Lower leg skin (tissue), 4 donors: Measurements from ENCODE around the gene SLC16A8. TPM values are rescaled to one million over a fixed set of nuclear protein-coding genes. Genes with fewer than 3 reads are reported as not detected.

Source experiments
- DNase-seq, 2 donors: peaks; one replicate each; pipeline ENCODE4 v3.0.0-alpha.2; 2019; ENCODE audit warnings: low spot score in 2 of 2
- H3K4me3 ChIP-seq: fragments of 200-600 bp; sonication (generic); 2 replicates; pipeline ENCODE4 v1.5.1; 2017; ENCODE audit warnings: mild to moderate bottlenecking, low read depth; ENCODE audit not compliant: poor library complexity, severe bottlenecking
- CTCF ChIP-seq, 3 donors: fragments of 450-650 bp; IDR thresholded peaks; one replicate each; pipeline ENCODE4 v1.5.1; 2016; ENCODE audit warnings: antibody characterized with exemption in 3 of 3, mild to moderate bottlenecking in 3 of 3, moderate library complexity in 2 of 3
- POLR2A ChIP-seq, 2 donors: fragments of 450-650 bp; IDR thresholded peaks; one replicate each; pipeline ENCODE4 v1.6.1; 2016 to 2017; ENCODE audit warnings: antibody characterized with exemption in 2 of 2, mild to moderate bottlenecking in 1 of 2, moderate library complexity in 1 of 2
- WGBS, 2 donors: methylation state at CpG; one replicate each; pipeline ENCODE4 v1.1.5; 2018; 5-methylcytosine and 5-hydroxymethylcytosine counted together
- intact Hi-C: fragments of 100-400 bp; cut with DNase I; formaldehyde crosslinking; loops from one replicate; pipeline ENCODE4 v1.15.0; 2023; ENCODE audit warnings: low total_unique reads
- total RNA-seq, 4 donors: library from RNA; depleted of rRNA; stranded (reverse); fragments of >200 nt; gene quantifications; one replicate each; pipeline ENCODE4 v1.1.0, GENCODE V29; 2016

Gene SLC16A8
- total RNA-seq, 4 donors from 2014 or later, result 0.13 to 0.80 (median 0.33) TPM

- WGBS, 2 donors, result 88 to 92% methylated on average over 26 to 28 of the region's 28 CpGs
- intact Hi-C loops, result no loop called here
- no peak for DNase-seq
- H3K4me3 ChIP-seq, result no peak overlapping the region
- TF ChIP-seq CTCF (IDR thresholded peaks at IDR 0.05) (no peak), POLR2A (IDR thresholded peaks at IDR 0.05) (no peak)
Observed at GRCh38 chr22:38073150-38074130, 10.5 kb downstream of the SLC16A8 start.

GRCh38 chr22:38072322-38073149 lies 11.4 kb downstream of the SLC16A8 start:
- no peak for DNase-seq

GRCh38 chr22:38071421-38072321 lies 12.3 kb downstream of the SLC16A8 start:
- intact Hi-C loops, result no loop called here
- H3K4me3 ChIP-seq, result no peak overlapping the region
- 87 to 90% methylated on average over 12 to 18 of the region's 22 CpGs for WGBS, 2 donors
- DNase-seq, result no peak
- TF ChIP-seq POLR2A (IDR thresholded peaks at IDR 0.05) (no peak), CTCF (IDR thresholded peaks at IDR 0.05) (no peak)

More at GRCh38 chr22:38072322-38073149, 11.4 kb downstream of the SLC16A8 start:
- 94 to 96% methylated on average over 24 of the region's 25 CpGs for WGBS, 2 donors
- intact Hi-C loops, result no loop called here
- TF ChIP-seq POLR2A (IDR thresholded peaks at IDR 0.05) (no peak), CTCF (IDR thresholded peaks at IDR 0.05) (no peak)
- H3K4me3 ChIP-seq, result no peak overlapping the region

GRCh38 chr22:38070250-38070921 lies 13.6 kb downstream of the SLC16A8 start:
- TF ChIP-seq POLR2A (IDR thresholded peaks at IDR 0.05), result no peak
- TF ChIP-seq CTCF (IDR thresholded peaks at IDR 0.05), result no peak
- intact Hi-C loops, result no loop called here
- H3K4me3 ChIP-seq, result no peak overlapping the region
- DNase-seq, result no peak
- WGBS, 2 donors, result 90 to 92% methylated on average over 11 of the region's 11 CpGs
